Activated T-helper 1 cell treated with anti-CD3 and anti-CD28 coated beads, Interleukin-2, amount 50 U/mL, for 16 hours (primary cell): ENCODE results near the gene MAP2K5.

Source experiments
- DNase-seq, 2 donors: peaks; one replicate each; pipeline ENCODE4 v3.0.0-alpha.2; 2020; ENCODE audit warnings: low read depth in 1 of 2, low spot score in 1 of 2

Gene MAP2K5

DNA sequence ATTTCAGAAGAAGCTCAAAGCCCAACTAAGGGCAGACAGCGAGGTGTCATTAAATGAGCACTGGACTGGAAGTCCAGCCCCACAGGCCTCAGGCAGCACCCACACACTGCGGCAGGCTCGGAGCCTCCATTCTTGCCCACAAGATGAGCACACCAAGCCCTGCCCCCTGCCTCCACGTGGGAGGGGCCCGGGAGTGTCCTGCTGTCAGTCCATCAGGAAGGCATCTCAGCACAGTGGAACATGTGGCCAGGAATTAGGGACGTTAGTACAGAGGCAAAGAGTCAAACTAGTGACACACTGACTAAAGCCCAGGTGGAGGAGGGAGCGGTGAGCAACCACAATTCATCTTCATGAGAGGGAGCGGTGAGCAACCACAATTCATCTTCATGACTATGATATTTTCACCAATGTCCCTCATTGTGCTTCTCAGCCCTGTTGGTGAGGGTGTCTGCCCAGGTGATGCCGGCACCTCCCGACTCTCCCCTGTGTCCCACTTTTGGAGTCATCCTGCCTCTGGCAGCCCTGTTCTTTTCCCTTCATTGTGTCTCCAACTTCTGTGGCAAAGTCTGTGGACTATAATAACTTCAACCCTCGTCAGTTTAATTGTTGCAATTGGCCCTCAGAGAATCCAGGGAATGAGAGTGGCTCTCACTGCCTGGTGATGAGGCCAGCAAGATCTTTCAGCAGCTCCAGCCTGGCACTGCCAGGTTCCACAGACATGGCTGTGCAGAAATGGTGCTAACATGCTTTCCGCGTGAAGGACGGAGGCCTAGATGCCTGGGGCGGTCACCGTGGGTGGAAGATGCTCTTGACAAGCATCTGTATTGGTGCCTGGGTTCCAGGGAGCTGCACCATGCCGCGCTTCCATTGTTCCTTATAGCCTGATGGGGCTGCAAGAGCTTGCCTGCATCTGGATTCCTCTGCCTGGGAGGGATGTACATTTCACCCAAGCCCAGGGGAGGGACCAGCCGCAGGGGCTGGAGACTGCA is 259.7 kb downstream of the MAP2K5 start:
- no peak for DNase-seq

DNA sequence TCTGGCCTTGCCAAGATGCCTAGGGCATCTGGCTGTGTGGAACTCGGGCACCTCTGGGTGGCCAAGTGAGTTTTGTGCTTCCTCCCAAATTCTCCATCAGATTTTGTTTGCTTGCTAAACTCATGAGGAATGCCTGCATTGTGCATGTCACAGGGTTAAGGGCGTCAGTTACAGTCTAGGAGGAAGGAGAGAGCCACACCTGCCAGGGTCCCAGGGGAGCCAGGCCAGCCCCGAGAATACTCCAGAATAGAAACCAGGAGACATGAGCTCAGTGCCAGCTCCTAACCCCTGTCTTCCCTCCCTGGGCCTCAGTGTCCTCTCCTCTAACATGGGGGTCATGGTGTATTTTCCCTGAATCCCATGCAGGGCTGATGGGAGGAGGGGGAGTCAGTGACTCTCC is 260.8 kb downstream of the MAP2K5 start:
- DNase-seq = no peak

DNA sequence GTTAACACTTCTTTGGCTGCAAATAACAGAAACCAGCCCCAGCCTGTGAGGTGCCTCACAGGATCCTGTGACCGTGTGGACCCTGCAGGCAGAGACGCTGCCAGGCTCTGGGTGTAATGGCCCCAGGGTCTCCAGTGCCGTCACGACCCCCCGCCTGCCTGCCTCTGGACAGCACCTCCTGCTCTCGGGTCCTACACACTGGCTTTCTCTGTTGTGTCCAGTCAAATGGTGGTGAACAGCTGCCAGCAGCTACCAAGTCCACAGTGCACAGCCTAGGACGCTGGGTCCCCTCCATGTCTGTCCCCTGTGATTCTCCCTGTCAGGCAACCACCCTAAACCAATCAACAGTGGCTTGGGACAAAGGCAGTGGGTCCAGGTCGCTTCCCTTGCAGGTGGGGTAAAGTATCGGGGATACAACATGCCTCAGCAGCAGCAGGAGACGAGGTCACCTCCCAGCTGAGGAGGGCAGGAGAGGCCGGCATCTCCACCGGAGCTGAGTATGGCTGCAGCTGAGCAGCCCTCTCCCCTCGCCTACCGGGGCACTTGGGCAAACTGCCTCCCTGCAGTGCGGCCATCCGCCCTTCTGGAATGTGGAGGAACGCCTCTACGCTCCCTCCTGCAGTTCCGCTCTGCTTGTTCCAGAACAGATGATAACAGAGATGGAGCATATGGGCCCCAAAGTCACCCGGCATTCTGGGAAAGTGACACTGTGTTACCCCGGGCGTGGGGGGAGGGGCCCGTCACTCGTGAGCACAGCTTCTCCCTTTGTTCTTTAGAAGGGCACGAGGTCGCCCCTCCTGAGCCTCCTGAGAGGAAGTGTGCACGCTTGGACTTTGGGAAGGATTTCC is 261.7 kb downstream of the MAP2K5 start:
- DNase-seq = no peak

GRCh38 chr15:67805008-67805665 is 262.6 kb downstream of the MAP2K5 start:
- DNase-seq = no peak

GRCh38 chr15:67805666-67806516 is 263.4 kb downstream of the MAP2K5 start:
- no peak for DNase-seq

- no peak for DNase-seq
Measured at GRCh38 chr15:67806536-67806935, 264.0 kb downstream of the MAP2K5 start.

DNA sequence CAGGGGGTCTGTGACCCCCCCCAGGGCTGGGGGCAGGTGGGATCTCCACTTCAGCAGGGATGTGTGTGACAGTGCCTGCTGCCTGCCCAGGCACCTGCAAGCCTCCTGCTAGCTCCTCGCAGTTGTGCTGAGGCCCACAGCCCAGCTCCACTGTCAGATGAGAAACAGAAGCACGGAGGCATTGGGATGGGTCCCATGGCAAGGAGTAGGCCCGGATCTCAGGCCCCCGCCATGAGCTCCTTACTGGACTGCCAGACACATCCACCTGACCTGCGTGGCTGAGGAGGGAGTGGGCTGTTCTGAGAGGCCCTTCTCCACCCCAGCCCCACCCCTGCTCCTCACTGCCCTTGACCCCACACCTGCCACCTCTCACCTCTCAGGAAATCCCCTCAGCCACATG is 264.6 kb downstream of the MAP2K5 start:
- DNase-seq = no peak

- no peak for DNase-seq
Measured at GRCh38 chr15:67807836-67808235, 265.3 kb downstream of the MAP2K5 start.

DNA sequence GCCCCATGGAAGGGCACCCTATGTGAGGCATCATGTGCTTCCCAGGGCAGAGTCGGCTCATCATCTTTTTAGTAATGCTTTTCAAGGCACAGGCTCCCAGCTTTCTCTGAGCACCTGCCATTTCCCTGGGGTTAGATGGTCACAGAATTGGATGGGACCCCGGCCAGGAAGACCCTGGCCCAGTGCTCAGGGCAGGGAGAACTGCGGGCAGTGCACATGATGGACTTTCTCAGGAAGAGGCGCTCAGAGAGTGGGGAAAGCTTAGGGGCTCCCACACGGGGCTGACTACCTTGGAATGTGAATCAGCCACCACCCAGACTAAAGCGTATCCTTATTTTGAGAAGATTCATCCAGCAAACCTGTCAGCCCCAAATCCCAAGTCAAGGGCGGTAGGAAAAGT is 266.3 kb downstream of the MAP2K5 start:
- no peak for DNase-seq

GRCh38 chr15:67809441-67809840 is 266.9 kb downstream of the MAP2K5 start:
- no peak for DNase-seq

DNA sequence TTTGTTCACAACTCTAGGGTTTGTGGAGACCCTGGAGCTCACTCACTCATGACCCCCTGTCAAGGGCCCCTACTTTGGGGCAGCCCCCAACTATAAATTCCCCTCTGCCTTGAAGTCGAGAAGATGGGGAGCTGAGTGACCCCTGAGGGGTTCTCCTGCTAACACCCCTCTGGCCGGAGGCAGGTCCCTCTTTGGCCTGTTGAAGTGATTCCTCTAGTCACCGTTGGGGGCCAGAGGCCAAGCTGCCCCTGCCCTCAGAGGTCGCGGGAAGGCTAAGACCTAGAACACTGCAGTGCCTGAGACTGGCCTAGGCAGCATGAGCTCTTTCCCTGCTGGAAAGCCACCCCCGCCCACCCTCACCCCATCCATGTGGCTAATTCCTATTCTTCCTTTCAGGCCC is 267.4 kb downstream of the MAP2K5 start:
- DNase-seq = no peak

DNA sequence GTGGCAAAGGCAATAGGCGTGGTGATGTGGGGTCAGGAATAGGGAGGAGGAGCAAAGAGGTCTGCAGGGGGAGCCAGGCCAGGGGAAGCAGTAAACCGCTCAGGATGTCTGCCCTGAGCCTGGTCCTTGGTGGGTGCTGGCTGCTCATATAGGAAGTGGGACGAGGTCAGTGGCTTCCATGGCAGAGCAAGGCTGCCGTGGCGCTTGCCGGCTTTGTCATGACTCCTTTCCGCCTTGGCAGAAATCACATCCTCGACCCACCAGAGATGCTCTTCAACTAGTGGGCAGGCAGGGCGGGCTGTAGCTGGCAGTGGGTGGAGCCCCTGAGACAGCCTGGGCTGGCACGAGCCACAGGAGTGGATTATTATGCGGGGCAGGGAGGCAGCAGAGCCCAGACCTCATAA is 269.7 kb downstream of the MAP2K5 start:
- DNase-seq = no peak

- DNase-seq = no peak
Measured at GRCh38 chr15:67813104-67813634, 270.7 kb downstream of the MAP2K5 start.

DNA sequence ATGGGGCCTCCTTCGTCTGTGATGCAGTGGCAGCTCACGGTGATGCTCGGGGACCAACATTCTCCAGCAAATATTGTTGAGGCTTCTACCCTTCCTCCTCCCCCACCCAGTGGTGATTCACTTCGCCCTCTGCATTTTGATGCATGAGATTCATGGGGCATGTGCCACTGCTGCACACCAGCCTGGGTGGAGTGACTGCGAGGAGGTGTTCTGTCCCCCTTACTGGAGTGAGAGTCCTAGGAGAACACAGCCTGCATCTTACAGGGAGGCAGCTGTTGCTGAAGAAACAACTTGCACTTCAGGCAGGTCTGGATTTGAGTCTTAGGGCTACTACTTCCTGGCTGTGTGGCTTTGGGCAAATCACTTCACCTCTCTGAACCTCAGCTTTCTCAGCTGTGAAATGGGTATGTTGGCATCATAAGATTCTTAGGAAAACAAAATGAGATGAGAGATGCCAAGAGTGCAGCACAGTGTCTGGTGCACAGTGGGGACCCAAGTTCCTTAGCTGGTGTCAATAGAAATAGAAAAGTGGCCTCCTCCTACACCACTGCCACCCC is 272.6 kb downstream of the MAP2K5 start:
- no peak for DNase-seq

DNA sequence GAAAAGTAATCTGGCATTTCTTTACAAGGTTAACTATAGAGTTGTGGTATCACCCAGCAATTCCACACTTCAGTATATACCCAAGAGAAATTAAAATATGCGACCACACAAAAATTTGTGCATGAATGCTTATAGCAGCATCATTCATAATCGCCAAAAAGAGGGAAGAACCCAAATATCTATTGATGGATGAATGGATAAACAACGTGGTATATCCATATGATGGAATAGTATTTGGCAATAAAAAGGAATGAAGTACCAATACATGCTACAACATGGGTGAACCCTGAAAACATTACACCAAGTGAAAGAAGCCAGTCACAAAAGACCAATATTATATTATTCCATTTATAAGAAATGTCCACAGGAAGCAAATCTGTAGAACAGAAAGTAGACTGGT is 274.2 kb downstream of the MAP2K5 start:
- no peak for DNase-seq

DNA sequence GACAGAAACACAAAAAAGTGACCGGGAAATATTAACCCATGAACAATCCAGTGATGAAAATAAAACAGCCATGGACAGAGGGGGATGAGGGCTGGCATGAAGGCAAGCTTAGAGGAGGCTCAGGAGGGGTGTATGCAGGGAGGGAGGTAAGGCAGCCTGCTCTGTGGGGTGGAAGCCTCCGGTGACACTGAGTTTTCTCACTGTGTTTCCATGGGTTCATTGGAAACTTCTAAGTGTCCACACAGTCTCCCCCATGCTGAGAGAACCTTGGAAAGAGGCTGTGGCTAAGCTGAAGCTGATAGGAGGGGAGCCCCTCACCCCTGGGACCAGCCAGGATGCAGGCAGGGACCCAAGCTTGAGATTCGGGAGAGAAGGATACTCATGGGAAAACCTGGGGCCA is 276.0 kb downstream of the MAP2K5 start:
- no peak for DNase-seq

DNA sequence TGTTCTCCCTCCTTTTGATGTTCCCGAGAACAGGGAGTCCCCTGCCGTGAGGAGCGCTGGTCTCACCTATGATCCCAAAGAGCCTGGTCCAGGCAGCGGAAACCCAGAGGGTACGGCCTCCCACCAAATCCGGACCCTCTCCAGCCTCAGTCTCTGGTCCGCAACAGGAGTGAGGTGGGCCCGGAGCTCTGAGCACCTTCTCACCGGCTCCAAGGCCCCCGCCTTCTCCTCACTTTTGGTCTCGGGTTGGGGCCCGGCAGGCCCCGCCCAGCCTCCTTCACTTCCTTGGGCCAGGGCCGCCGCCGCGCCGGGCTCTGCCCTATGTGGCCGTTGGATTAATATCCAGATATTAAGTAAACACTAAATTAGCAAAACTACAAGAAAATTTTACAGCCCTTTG is 277.1 kb downstream of the MAP2K5 start:
- no peak for DNase-seq

GRCh38 chr15:67820122-67820991 is 277.9 kb downstream of the MAP2K5 start:
- no peak for DNase-seq
